GM21528 (cell line): ENCODE measurements around the gene EBF3.

Experiments
- ATAC-seq: cut with Tn5 transposase; IDR thresholded peaks from one replicate; pipeline ENCODE4 v1.9.1; 2021; ENCODE audit warnings: mild to moderate bottlenecking, moderate library complexity; ENCODE audit not compliant: unreplicated experiment, low FRiP score

Gene EBF3

DNA sequence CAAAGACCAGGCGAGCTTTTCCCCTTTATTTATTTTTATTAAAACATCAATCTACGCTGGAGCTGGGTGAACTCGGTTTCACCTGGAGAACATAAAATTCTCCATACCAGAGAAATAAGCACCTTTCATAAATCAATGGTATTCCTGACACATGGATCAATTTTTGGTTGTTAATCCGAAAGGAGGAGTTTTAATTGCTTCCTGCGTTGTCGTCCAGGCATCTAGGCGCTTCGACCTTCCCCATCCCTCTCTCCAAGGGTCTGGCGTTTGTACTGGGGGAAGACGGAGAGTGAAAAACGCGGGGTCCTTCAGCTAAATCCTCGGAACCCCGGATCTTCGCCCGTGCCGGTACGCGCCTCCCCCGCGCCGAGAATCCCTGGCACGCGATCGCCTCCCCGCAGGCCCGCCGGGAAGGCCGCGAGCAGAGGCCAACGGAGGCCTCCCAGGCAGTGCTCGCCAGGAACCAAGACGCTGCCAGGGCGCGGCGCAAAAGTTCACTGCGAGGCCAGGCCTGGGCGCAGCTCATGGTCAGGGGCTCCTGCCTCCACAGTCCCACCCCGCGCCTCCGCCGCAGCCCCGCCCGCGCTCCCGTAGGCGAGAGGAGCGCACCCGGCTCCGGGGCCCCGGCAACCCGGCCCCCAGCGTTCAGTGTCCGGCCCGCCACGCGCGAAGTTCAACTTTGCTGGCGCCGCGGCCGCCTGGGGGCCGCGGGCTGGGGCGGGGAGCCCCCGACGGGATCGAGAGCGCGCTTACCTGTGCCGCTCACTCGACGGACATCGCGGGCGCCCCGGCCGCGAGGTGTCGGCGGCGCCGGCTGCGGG is 8.3 kb upstream of the EBF3 start:
- no peak for ATAC-seq

DNA sequence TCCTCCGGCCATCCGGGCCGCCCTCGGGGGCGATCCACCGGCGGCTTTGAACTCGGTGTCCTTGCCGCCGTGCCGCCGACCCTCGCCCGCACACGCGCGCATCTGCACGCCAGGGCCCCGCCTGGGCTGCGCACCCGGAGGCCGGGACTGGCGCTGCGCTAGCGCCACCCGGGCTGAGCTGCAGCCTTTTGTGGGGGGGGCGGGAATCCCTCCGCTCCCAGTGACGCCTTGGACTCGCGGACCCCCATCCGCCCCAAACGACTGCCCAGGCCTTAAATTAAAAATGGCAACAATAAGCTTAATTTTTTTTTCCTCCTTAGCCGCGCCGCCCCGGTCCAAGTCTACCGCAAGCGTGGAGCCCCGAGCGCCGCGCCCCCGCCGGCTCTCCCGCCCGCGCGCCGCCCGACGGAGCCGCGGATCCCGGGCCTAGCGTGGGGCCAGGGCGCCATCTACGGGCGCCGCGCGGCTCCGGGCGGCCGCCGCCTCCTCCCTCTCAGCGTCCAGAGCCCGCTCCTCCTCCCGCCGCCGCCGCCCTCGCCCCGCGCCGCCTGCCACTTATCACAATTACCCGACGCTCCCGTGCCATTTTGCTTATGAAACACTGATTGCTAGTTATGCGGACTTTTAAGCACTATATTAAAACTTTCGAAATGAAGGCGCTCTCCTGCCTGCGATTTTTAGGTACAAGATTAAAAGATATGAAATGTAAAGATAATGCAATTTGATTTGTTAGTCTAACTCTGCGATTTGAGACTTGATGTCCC is 7.5 kb upstream of the EBF3 start:
- no peak for ATAC-seq

DNA sequence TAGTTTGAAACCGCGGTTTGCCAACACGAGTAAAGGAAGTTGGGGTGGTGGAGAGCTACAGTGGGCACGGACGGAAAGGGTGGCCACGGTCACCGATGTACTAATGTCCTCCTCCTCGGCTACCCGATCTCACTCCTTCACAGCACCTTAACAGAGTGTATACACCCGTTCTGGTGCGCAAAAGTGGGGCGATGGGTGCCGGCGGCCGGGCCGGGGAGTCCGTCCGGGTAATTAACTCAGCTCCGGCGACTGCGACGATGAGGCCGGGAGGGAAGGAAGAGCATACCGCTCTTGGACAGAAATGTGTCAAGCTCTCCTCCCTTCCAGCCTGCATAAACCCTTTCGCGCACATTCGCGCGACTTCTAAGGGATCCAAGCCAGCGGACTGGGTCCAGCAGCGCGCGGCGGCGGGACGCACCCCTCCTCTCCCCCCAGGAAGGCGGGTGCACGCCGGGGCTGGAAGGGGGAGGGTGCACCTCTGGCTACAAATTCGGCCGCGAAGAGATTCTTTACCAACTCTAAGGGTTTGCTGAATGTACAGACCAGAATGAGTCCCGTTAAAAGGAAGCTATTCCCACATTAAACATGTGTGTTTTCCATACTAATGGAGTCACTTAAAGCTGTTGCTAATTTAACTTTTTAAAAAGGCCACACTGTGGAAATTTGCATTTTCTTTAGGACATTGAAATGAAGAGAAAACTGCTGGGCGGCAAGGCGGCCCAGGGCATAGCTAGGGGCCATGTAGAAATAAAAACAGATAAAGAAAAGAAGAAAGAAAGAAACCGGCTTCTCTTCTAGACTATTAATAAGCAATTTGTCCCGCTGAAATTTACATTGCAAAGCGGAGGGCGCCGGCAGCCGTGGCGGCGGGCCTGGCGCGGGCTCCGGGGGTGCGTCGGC is 6.6 kb upstream of the EBF3 start:
- ATAC-seq, result no peak

DNA sequence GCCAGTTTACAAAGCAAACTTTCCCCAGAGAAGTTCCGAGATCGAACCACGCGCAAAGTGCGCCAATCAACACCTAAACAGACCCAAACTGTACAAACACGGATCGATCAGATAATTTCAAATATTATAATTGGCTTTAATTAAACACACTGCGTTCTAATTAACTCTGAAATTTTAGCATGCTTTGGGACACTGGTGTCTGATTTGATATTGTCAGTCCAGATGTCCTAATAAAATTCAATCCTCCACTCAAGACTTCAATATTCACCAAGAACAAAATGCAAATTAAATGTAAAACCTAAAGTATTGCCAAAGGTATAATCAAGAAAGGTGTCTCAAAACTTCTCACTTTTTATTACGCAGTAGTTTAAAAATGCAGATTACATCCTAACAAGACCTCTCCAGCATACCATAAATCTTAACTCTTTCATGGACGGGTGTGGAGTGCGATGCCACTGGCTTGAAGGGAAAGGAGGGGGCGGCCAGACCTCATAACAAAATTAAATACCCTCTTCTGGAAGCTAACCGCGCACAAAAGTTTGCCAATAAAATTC is 5.9 kb upstream of the EBF3 start:
- no peak for ATAC-seq

GRCh38 chr10:129969184-129969910 is 5.3 kb upstream of the EBF3 start:
- no peak for ATAC-seq

DNA sequence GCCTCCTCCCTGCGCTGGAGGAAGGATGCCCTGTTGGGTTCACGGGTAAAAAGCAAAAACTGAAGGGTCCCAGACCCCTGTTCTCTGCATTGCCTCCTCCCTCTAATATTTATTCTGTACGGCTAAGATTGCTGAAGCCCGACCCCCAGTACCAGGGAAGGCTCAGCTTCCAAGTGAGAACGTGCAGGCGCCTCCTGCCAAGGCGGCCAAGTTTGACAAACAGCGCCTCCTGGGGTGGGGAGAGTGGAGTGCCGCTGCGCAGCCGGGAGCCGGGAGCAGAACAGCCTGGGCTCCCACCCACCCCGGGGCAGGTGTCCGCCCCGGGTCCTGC is 4.7 kb upstream of the EBF3 start:
- ATAC-seq, result no peak

- ATAC-seq, result no peak
These were observed 4.2 kb upstream of the EBF3 start for GRCh38 chr10:129968020-129968852.

DNA sequence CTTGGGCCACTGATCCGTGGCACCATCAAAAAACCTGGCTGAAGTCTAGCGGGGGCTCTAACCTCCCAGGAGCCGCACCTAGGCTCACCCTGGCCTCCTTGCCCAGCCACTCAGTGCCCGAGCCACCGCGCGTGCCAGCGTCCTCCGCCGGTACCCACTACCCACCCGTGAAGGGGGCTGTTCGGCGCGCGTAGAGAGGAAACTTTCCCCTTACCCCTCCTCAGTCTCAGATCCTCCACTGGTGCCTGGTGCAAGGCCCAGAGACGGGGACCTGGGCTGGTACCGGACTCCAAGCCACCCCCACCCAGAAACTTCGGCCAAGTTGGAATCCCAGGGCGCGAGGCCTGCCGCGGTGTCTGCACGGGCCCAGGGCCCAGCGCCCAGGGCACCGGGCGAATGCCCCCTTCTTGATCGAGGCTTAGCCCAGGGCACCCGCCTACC is 3.5 kb upstream of the EBF3 start:
- ATAC-seq, result no peak

GRCh38 chr10:129966889-129967578 is 3.0 kb upstream of the EBF3 start:
- no peak for ATAC-seq

DNA sequence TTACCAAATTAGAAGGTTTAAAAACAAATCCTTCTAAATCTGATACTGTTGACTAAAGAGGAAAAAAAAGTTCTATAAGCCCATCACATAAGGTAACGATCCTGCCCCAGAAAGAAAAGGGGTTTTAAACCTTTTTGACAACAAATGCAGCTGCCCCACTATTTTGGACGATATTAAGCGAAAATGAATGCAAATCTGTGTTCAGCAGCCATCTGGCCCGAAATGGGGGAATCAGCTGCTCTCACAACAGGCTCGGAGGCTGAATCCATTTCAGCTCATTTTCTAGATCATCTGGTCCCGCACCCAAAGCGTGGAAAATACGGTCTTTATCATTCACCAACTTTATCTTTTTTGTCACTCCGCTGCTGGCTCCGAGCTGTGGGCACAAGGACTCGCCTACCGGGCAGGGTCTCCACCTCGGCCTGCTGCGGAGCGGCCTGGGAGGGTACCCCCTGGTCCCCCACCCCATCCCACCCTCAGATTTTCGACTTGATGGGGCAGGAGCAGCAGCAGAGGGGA is 2.4 kb upstream of the EBF3 start:
- no peak for ATAC-seq

DNA sequence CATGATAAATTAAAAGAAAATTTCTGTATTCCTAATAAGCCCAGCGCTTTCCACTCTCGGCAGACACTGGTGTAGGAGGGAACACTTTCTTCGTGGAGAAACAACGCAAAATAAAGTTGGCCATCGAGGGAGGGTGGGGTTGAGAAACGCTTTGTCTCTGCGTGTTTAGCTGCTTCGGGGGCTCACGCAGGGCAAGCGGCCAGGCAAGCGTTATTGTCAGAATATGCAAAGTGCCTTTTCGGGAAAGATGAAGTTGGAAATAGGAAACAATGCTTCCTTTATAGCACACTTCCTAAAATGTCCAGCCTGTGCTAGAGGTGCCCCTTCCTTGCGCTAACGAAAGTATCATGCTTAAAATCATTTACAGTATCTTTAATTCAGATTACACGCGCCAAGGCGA is 1.9 kb upstream of the EBF3 start:
- no peak for ATAC-seq

DNA sequence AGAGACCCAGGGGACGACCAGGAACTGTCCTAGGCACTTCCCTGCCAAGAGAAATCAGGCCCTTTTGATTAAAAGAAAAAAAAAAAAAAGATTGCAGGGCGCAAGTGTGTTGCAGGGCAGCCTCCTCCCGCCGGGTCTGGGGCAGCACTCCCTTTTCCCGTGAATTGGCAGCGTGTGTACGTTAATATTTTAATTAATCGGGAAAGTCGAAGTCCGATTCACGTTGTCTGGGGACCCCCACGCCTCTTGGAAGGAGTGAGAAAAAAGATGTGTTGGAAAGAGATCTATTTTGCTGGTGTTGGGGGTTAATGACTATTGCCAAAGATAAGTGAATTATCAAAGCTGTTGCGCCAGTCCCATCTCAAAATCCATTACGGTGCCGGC is 1.3 kb upstream of the EBF3 start:
- ATAC-seq, result no peak

DNA sequence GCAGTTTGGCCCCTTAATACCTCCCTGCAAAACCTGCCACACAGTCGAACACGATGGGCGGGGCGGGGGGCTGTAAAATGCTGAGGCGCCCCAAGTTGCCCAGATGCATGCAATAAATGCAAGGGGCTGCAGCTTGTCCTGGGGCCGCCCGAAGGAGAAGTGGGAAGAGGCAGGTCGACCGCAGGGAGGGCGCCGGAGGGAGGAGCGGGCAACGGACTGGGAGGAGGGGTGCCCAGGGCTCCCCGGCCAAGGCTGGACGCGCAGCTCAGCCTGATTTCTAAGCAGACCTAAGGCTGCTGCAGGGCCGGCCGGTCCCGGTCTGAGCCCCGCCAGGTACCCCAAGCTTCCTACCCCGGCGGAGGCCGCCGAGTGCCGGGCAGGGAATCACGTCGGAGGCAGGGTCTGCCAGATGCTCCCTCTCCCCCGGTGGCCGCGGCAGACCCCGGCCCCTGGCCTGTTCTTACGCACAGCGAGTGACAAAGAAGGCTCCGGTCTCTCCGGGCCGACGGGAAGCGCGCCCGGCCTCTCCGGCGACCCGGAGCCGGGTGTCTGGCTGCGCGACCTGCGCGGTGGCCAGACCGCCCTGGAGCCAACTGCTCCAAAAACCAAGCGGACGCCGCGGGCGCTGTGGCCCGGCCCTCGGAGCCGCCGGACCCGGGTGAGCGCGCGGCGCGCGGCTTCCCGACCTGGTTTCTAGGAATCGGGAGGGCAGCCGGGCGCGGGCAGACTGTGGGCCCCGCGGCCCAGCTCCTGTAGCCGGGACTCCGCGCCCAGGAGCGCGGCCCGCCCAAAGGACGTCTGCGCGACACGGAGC is 744 bp upstream of the EBF3 start:
- ATAC-seq, result no peak

DNA sequence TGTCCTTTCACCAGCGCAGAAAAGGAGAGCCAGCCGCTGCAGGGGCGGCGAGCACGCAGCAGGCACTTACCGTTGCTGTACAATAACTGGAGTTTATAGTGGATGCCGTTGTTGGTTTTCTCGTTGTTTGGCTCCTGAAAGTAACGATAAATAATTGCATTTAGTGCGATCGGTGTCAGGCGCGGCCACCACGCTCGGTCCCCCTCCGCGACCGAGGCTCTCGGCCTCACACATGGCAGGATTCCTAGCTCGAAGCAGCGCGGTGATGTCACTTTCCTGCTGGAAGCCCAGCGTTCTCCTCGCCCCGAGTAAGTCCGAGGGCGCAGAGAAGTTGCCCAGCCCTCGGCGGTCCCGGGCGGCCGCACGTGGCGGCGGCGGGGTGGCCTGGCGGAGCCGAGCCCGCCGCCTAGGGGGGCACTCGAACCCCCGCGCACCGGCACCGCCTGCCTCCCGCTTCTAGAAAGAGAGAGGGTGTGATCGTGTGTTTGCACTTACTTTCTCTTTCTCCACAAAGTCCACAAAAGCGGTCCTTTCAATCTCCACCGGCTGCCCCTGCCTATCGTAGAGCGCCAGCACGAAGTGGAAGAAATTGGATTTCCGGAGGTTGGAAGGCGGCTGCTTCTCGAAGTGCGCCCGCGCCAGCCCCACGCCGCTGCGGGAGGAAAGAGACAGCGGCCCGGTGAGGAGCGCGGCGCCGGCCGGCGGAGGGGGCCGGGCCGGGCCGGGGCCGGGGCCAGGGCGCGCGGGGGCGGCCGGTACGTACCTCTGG is 1.0 kb downstream of the EBF3 start:
- no peak for ATAC-seq

DNA sequence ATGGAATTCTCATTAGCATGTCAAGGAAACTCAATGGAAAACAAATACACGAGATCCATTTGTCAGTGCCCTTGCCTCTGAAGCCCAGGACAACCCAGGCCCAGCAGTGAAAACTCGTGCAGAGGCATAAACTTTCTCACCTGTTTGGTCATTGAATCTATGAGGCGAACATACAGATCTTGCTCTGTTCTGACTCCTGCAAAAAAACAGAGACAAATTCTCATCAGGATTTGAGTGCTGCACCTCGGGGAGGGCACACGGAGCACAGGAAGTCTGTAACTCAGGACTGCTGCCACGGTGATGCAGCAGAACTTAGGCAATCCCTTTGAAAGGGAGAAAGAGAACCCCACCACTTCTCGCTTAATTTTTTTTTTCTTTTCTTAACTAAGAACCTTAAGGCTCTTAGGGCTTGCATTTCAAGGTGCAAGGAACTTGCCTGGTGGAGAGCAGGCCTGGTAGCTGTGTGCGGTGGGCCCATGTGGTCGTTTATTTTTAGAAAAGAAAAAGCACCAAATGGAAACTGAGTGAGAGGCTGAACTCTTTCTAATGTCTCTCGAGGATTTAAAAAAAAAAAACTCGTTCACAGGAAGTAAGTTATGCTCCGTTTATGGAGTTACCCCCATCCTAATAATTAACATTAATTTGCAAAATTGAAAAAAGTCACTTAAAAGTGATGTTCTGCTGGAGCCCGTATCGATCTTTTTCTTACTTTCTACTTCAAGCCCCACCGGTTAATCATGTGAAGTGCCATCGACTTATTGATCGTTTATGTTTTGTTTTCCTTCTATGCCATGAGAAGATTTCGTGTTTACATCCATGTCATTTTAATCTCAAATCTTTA is 1.8 kb downstream of the EBF3 start:
- no peak for ATAC-seq

GRCh38 chr10:129961157-129961701 is 2.8 kb downstream of the EBF3 start:
- ATAC-seq, result no peak
